ENCODE data around the gene DMD. TPM values are rescaled to one million over a fixed set of nuclear protein-coding genes. Genes with fewer than 3 reads are reported as not detected.

Gene DMD
- total RNA-seq, 1 experiment from 2014 or later, result 2.2 TPM

DNA sequence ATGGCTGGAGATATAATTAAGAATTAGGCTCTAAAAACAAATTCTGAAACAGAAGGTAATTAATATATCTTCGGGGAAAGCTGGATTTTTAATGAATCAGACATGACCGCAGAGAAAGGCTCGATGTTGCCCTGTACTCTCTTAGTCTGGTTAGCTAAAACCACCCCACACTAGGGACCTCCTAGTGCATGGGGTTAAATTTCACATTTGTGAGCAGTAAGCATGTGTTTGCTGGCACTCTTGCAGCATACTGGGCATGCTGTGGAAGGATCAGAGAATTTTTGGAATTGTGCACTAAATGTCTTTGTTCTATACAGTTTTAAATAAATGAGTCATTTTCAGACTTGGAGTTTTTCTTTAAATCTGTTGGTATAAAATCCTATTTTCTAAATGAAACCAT, 1663.9 kb downstream of the DMD start:
- in situ Hi-C loops (cut with HindIII; ENCODE audit: low pct_unique_long_range_greater_than_20kb, low sequenced_read_pairs) (no loop called here), intact Hi-C loops (cut with micrococcal nuclease; ENCODE audit: unreplicated experiment) (no loop called here)
- no peak overlapping the region for H3K4me3 ChIP-seq (ENCODE audit: low read depth in 2 of 2, low read length in 2 of 2)
- TF ChIP-seq TCF7L2 (IDR thresholded peaks at IDR 0.05; ENCODE audit: low read depth, low read length) (no peak), SIN3A (IDR thresholded peaks at IDR 0.05; ENCODE audit: borderline replicate concordance, insufficient read depth, low read depth, low read length) (no peak), POLR2AphosphoS5 (IDR thresholded peaks at IDR 0.05; ENCODE audit: low read depth, low read length) (no peak)
- TF ChIP-seq, protein P1, sequence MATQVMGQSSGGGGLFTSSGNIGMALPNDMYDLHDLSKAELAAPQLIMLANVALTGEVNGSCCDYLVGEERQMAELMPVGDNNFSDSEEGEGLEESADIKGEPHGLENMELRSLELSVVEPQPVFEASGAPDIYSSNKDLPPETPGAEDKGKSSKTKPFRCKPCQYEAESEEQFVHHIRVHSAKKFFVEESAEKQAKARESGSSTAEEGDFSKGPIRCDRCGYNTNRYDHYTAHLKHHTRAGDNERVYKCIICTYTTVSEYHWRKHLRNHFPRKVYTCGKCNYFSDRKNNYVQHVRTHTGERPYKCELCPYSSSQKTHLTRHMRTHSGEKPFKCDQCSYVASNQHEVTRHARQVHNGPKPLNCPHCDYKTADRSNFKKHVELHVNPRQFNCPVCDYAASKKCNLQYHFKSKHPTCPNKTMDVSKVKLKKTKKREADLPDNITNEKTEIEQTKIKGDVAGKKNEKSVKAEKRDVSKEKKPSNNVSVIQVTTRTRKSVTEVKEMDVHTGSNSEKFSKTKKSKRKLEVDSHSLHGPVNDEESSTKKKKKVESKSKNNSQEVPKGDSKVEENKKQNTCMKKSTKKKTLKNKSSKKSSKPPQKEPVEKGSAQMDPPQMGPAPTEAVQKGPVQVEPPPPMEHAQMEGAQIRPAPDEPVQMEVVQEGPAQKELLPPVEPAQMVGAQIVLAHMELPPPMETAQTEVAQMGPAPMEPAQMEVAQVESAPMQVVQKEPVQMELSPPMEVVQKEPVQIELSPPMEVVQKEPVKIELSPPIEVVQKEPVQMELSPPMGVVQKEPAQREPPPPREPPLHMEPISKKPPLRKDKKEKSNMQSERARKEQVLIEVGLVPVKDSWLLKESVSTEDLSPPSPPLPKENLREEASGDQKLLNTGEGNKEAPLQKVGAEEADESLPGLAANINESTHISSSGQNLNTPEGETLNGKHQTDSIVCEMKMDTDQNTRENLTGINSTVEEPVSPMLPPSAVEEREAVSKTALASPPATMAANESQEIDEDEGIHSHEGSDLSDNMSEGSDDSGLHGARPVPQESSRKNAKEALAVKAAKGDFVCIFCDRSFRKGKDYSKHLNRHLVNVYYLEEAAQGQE (IDR thresholded peaks at IDR 0.05; ENCODE audit: insufficient read depth in 1 of 2, low read depth in 2 of 2, low read length in 1 of 2), result no peak
- TF ChIP-seq, protein P2, sequence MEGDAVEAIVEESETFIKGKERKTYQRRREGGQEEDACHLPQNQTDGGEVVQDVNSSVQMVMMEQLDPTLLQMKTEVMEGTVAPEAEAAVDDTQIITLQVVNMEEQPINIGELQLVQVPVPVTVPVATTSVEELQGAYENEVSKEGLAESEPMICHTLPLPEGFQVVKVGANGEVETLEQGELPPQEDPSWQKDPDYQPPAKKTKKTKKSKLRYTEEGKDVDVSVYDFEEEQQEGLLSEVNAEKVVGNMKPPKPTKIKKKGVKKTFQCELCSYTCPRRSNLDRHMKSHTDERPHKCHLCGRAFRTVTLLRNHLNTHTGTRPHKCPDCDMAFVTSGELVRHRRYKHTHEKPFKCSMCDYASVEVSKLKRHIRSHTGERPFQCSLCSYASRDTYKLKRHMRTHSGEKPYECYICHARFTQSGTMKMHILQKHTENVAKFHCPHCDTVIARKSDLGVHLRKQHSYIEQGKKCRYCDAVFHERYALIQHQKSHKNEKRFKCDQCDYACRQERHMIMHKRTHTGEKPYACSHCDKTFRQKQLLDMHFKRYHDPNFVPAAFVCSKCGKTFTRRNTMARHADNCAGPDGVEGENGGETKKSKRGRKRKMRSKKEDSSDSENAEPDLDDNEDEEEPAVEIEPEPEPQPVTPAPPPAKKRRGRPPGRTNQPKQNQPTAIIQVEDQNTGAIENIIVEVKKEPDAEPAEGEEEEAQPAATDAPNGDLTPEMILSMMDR (IDR thresholded peaks at IDR 0.05), result no peak
- no peaks in the 10 kb centered on the region for H3K9me3 ChIP-seq (ENCODE audit: control insufficient read depth, insufficient read depth, low read depth, low read length)
- POLR2A ChIA-PET, result no interaction called here
- DNase-seq (ENCODE audit: low read depth, low spot score) (no peak), ATAC-seq (no peak)
- H3K27ac ChIP-seq (ENCODE audit: low read length), result no peak overlapping the region
- H3K27me3 ChIP-seq (ENCODE audit: control insufficient read depth, insufficient read depth, low read length), result no peaks in the 10 kb centered on the region
- H3K4me1 ChIP-seq (ENCODE audit: control insufficient read depth, insufficient read depth, low read length), result no peaks in the 10 kb centered on the region
- H3K36me3 ChIP-seq (ENCODE audit: control insufficient read depth, insufficient read depth, low read length), result no peaks in the 10 kb centered on the region
- no TSS peak for BruUV-seq (replicated peaks)
- CTCF ChIA-PET, result no interaction called here

DNA sequence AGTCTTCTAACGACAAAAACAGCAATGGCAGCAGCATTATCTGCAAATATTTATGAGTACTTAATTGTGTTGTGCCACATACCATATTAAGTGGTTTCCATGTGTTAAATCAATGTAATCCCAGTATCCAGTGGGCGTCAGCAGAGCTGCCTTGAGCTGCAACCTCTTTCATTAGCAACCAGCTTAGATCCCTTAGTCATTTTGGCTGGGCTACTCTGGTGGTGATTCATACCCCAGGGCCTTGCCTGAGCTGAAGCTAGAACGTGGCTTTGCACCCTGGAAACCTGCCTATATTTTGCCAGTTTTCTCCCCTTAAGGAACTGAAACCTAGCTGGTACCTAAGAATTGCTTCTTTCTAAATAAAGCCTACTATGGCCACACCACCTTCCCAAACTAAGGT, 1665.2 kb downstream of the DMD start:
- Histone ChIP-seq H3K4me1 (ENCODE audit: control insufficient read depth, insufficient read depth, low read length) (no peaks in the 10 kb centered on the region), H3K4me3 (ENCODE audit: low read depth in 2 of 2, low read length in 2 of 2) (no peak overlapping the region), H3K27me3 (ENCODE audit: control insufficient read depth, insufficient read depth, low read length) (no peaks in the 10 kb centered on the region), H3K36me3 (ENCODE audit: control insufficient read depth, insufficient read depth, low read length) (no peaks in the 10 kb centered on the region), H3K27ac (ENCODE audit: low read length) (no peak overlapping the region), H3K9me3 (ENCODE audit: control insufficient read depth, insufficient read depth, low read depth, low read length) (no peaks in the 10 kb centered on the region)
- DNase-seq (ENCODE audit: low read depth, low spot score) (no peak), ATAC-seq (no peak)
- BruUV-seq (replicated peaks), result no TSS peak
- ChIA-PET POLR2A (no interaction called here), CTCF (no interaction called here)
- TF ChIP-seq, protein P2 (IDR thresholded peaks at IDR 0.05), result no peak
- TF ChIP-seq, protein P1 (IDR thresholded peaks at IDR 0.05; ENCODE audit: insufficient read depth in 1 of 2, low read depth in 2 of 2, low read length in 1 of 2), result no peak
- TF ChIP-seq POLR2AphosphoS5 (IDR thresholded peaks at IDR 0.05; ENCODE audit: low read depth, low read length) (no peak), TCF7L2 (IDR thresholded peaks at IDR 0.05; ENCODE audit: low read depth, low read length) (no peak), SIN3A (IDR thresholded peaks at IDR 0.05; ENCODE audit: borderline replicate concordance, insufficient read depth, low read depth, low read length) (no peak)
- in situ Hi-C loops (cut with HindIII; ENCODE audit: low pct_unique_long_range_greater_than_20kb, low sequenced_read_pairs), result no loop called here
- intact Hi-C loops (cut with micrococcal nuclease; ENCODE audit: unreplicated experiment), result no loop called here

Data from Panc1 (cell line).